Rectal smooth muscle tissue (tissue), 1 donor: ENCODE results near the gene PALS1.

Experiments used
- H3K27ac ChIP-seq: one replicate; pipeline ENCODE4 v1.7.0; 2013; ENCODE audit warnings: low read depth, low read length, inconsistent platforms
- H3K27me3 ChIP-seq: one replicate; pipeline ENCODE4 v1.7.0; 2013; ENCODE audit warnings: low read length; ENCODE audit not compliant: control insufficient read depth, insufficient read depth
- H3K36me3 ChIP-seq: one replicate; pipeline ENCODE4 v1.7.0; 2013; ENCODE audit warnings: low read length; ENCODE audit not compliant: control insufficient read depth, insufficient read depth
- H3K4me1 ChIP-seq: one replicate; pipeline ENCODE4 v1.7.0; 2013; ENCODE audit warnings: low read length; ENCODE audit not compliant: control insufficient read depth, insufficient read depth
- H3K4me3 ChIP-seq: one replicate; pipeline ENCODE4 v1.7.0; 2013; ENCODE audit warnings: low read length
- H3K9ac ChIP-seq: one replicate; pipeline ENCODE4 v1.7.0; 2013; ENCODE audit warnings: low read length

Gene PALS1

DNA sequence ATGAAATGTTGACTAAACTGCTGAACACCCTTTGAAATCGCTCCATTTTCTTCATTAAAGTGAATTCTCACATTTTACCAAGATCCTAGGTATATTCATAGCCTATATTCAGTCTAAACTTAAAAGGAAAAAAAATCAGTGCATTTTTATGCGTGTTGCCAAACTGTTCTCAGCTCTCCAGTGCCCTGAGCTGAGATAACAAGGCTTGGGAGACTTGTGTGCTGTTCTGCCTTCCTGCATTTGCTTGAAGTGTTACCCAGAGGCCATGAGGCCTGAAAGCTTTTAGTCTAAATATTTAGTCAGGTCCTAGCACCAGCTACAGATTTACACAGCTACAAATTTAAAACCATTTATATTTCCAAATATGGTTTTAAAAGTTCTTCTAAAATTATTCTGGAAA is 8.6 kb upstream of the PALS1 start:
- no peak overlapping the region for H3K27ac ChIP-seq
- H3K4me3 ChIP-seq, result no peak overlapping the region
- H3K9ac ChIP-seq, result no peak overlapping the region

GRCh38 chr14:67237591-67237990 is 3.6 kb upstream of the PALS1 start:
- no peak overlapping the region for H3K9ac ChIP-seq
- H3K4me1 ChIP-seq, result peaks cover 8% of the 10 kb centered on the region
- H3K27me3 ChIP-seq, result no peaks in the 10 kb centered on the region
- no peaks in the 10 kb centered on the region for H3K36me3 ChIP-seq
- no peak overlapping the region for H3K27ac ChIP-seq
- no peak overlapping the region for H3K4me3 ChIP-seq

More for the DNA sequence above, 8.6 kb upstream of the PALS1 start:
- Histone ChIP-seq H3K36me3 (no peaks in the 10 kb centered on the region), H3K4me1 (no peaks in the 10 kb centered on the region), H3K27me3 (no peaks in the 10 kb centered on the region)

DNA sequence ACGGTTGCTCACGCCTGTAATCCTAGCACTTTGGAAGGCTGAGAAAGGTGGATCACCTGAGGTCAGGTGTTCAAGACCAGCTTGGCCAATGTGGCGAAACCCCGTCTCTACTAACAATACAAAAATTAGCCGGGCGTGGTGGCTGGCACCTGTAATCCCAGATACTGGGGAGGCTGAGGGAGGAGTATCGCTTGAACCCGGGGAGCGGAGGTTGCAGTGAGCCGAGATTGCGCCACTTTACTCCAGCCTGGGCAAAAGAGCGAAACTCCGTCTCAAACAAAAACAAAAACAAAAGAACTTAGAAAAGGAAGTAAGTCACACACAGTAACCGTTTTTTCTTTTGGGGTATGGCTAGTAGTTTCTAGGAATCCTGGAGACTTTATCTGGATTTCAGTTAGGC is 1.7 kb upstream of the PALS1 start:
- H3K4me3 ChIP-seq, result no peak overlapping the region
- no peak overlapping the region for H3K27ac ChIP-seq
- H3K36me3 ChIP-seq, result no peaks in the 10 kb centered on the region
- H3K9ac ChIP-seq, result no peak overlapping the region
- no peaks in the 10 kb centered on the region for H3K27me3 ChIP-seq
- peaks cover 8% of the 10 kb centered on the region for H3K4me1 ChIP-seq

GRCh38 chr14:67240168-67240932 is 885 bp upstream of the PALS1 start:
- H3K4me3 ChIP-seq, result peak overlapping the region; percentile 89
- peak overlapping the region; percentile 81 for H3K27ac ChIP-seq
- H3K9ac ChIP-seq, result peak overlapping the region; percentile 71
- H3K27me3 ChIP-seq, result no peaks in the 10 kb centered on the region
- H3K4me1 ChIP-seq, result peaks cover 8% of the 10 kb centered on the region
- H3K36me3 ChIP-seq, result no peaks in the 10 kb centered on the region

- Histone ChIP-seq H3K4me1 (peaks cover 8% of the 10 kb centered on the region), H3K36me3 (no peaks in the 10 kb centered on the region), H3K27ac (peak overlapping the region; percentile 96), H3K4me3 (peak overlapping the region; percentile 94), H3K9ac (peak overlapping the region; percentile 71), H3K27me3 (no peaks in the 10 kb centered on the region)
Observed at GRCh38 chr14:67240978-67241410, 241 bp upstream of the PALS1 start.

- peak overlapping the region; percentile 81 for H3K9ac ChIP-seq
- H3K27me3 ChIP-seq, result no peaks in the 10 kb centered on the region
- H3K4me1 ChIP-seq, result peaks cover 8% of the 10 kb centered on the region
- peak overlapping the region; percentile 94 for H3K4me3 ChIP-seq
- H3K36me3 ChIP-seq, result no peaks in the 10 kb centered on the region
- H3K27ac ChIP-seq, result peak overlapping the region; percentile 96
Observed at GRCh38 chr14:67242168-67242420, 859 bp downstream of the PALS1 start.

GRCh38 chr14:67245104-67245503 is 3.9 kb downstream of the PALS1 start:
- Histone ChIP-seq H3K9ac (no peak overlapping the region), H3K4me3 (no peak overlapping the region), H3K4me1 (peaks cover 7% of the 10 kb centered on the region), H3K36me3 (no peaks in the 10 kb centered on the region), H3K27me3 (no peaks in the 10 kb centered on the region), H3K27ac (no peak overlapping the region)

DNA sequence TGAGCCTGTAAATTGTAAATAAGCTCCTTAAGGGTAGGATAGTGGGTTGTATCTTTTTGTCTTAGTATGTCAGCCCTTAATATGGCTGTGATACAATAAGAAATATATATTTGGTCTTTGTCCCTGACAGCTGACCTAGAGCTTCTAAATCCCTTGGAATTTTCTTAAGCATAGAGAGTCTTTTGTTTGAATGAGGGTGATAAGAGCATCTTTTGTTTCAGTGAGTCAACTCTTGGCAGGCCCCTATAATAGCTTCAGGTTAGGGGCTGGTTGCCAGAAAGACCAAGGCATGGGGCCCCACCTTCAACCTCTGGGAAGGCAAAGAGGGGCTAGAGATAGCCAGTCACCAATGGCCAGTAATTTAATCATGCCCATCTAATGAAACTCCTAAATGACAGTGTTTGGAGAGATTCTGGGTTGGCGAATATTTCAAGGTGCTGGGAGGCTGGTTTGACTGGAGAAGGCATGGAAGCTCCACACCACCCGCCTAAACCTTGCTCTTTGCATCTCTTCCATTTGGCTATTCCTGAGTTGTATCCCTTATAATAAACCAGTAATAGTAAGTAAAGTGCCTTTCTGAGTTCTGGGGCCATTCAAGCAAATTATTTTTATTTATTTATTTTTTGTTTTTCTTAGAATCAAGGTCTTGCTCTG is 10.5 kb downstream of the PALS1 start:
- Histone ChIP-seq H3K27me3 (no peaks in the 10 kb centered on the region), H3K4me3 (no peak overlapping the region), H3K27ac (no peak overlapping the region), H3K36me3 (no peaks in the 10 kb centered on the region), H3K9ac (no peak overlapping the region), H3K4me1 (peaks cover 4% of the 10 kb centered on the region)

GRCh38 chr14:67253076-67253635 is 11.9 kb downstream of the PALS1 start:
- no peaks in the 10 kb centered on the region for H3K36me3 ChIP-seq
- H3K9ac ChIP-seq, result no peak overlapping the region
- peaks cover 4% of the 10 kb centered on the region for H3K4me1 ChIP-seq
- H3K27ac ChIP-seq, result no peak overlapping the region
- H3K27me3 ChIP-seq, result no peaks in the 10 kb centered on the region
- H3K4me3 ChIP-seq, result no peak overlapping the region

GRCh38 chr14:67257906-67258305 is 16.7 kb downstream of the PALS1 start:
- Histone ChIP-seq H3K27ac (no peak overlapping the region), H3K4me3 (no peak overlapping the region), H3K36me3 (no peaks in the 10 kb centered on the region), H3K4me1 (no peaks in the 10 kb centered on the region), H3K27me3 (no peaks in the 10 kb centered on the region), H3K9ac (no peak overlapping the region)

- Histone ChIP-seq H3K9ac (no peak overlapping the region), H3K27me3 (no peaks in the 10 kb centered on the region), H3K4me1 (no peaks in the 10 kb centered on the region), H3K4me3 (no peak overlapping the region), H3K36me3 (no peaks in the 10 kb centered on the region), H3K27ac (no peak overlapping the region)
Observed at GRCh38 chr14:67260965-67261364, 19.7 kb downstream of the PALS1 start.

DNA sequence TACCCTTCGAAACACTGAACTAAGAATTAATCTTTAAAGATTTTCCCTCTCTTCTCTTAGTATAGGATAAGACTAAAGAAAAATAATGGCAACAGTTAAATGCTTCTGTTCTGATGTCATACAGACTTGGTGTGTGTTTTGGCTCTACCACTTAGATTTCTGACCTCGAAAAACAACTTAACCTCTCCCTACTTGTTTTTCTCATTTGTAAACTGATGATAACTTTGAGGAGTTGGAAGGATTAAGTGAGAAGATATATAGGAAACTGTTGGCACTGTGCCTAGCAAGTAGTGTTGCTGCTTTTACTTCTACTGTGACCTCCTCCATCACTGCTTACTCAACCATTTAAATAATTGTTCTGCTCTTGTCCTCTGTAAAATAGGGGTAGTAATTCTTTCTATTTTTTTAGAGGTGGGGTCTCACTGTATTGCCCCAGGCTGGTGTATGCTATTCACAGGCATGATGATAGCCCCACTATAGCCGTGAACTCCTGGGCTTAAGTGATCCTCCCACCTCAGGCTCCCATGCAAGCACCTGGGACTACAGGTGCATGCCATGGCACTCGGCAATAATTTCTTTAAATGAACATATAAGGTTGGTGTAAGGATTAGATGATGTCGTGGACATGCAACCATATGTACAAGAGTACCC is 22.4 kb downstream of the PALS1 start:
- Histone ChIP-seq H3K4me1 (peaks cover 7% of the 10 kb centered on the region), H3K4me3 (no peak overlapping the region), H3K27ac (no peak overlapping the region)

More for the DNA sequence above, 22.4 kb downstream of the PALS1 start:
- Histone ChIP-seq H3K36me3 (no peaks in the 10 kb centered on the region), H3K9ac (no peak overlapping the region), H3K27me3 (no peaks in the 10 kb centered on the region)
